Spleen (tissue), 11 donors: ENCODE results near the gene ARL10. TPM values are rescaled to one million over a fixed set of nuclear protein-coding genes. Genes with fewer than 3 reads are reported as not detected.

Experiments used
- DNase-seq: peaks from one replicate; pipeline ENCODE4 v3.0.0-alpha.2; 2020
- H3K27ac ChIP-seq, 8 donors: fragments of 200-600 bp; sonication (generic) in 7 of 8; 1 replicate in 4 of 8; 2 replicates in 4 of 8; pipeline versions ENCODE4 v1.5.0 to v1.8.0; 2016 to 2021; ENCODE audit warnings: inconsistent platforms in 4 of 8, mild to moderate bottlenecking in 4 of 8, moderate library complexity in 1 of 8
- H3K27me3 ChIP-seq, 7 donors: fragments of 200-600 bp; sonication (generic) in 6 of 7; replicated peaks in 1 of 7; 1 replicate in 4 of 7; 2 replicates in 3 of 7; pipeline versions ENCODE4 v1.5.0 to v1.8.0; 2016 to 2021; ENCODE audit warnings: inconsistent platforms in 3 of 7, mild to moderate bottlenecking in 1 of 7
- H3K36me3 ChIP-seq, 6 donors: fragments of 200-600 bp; sonication (generic) in 5 of 6; 1 replicate in 4 of 6; 2 replicates in 2 of 6; pipeline versions ENCODE4 v1.5.0 to v1.8.0; 2016 to 2021; ENCODE audit warnings: inconsistent platforms in 2 of 6
- H3K4me1 ChIP-seq, 6 donors: fragments of 200-600 bp; sonication (generic) in 5 of 6; 1 replicate in 3 of 6; 2 replicates in 3 of 6; pipeline versions ENCODE4 v1.5.0 to v1.8.0; 2016 to 2021; ENCODE audit warnings: inconsistent platforms in 3 of 6
- H3K4me3 ChIP-seq, 8 donors: fragments of 200-600 bp; sonication (generic) in 7 of 8; 1 replicate in 4 of 8; 2 replicates in 4 of 8; pipeline versions ENCODE4 v1.5.0 to v1.8.0; 2016 to 2021; ENCODE audit warnings: inconsistent platforms in 4 of 8, mild to moderate bottlenecking in 4 of 8, moderate library complexity in 2 of 8
- H3K9me3 ChIP-seq, 8 donors: fragments of 200-600 bp; sonication (generic) in 7 of 8; 1 replicate in 4 of 8; 2 replicates in 4 of 8; pipeline versions ENCODE4 v1.5.0 to v1.8.0; 2016 to 2021; ENCODE audit warnings: inconsistent platforms in 4 of 8
- POLR2A ChIP-seq, 3 donors: fragments of 450-650 bp; IDR thresholded peaks; one replicate each; pipeline ENCODE4 v1.5.1; 2017; ENCODE audit warnings: antibody characterized with exemption in 3 of 3, mild to moderate bottlenecking in 1 of 3
- POLR2AphosphoS5 ChIP-seq, 3 donors: sonication (generic); formaldehyde crosslinking; IDR thresholded peaks; one replicate each; pipeline ENCODE4 v1.5.1; 2017; ENCODE audit warnings: antibody characterized with exemption in 3 of 3
- WGBS, 5 donors: extraction: QIAGEN DNeasy Blood & Tissue Kit in 3 of 5; methylation state at CpG; one replicate each; pipeline versions ENCODE4 v1.1.5 to v1.1.7; 2013 to 2018; 5-methylcytosine and 5-hydroxymethylcytosine counted together
- intact Hi-C: fragments of 100-400 bp; cut with DNase I; formaldehyde crosslinking; loops from one replicate; pipeline ENCODE4 v1.15.0; 2023; ENCODE audit warnings: low total_unique reads
- polyA plus RNA-seq, 3 donors: library from polyadenylated mRNA; stranded (reverse); fragments of 200-250 nt; gene quantifications; one replicate each; pipeline ENCODE4 v1.2.1, GENCODE V29; 2013
- total RNA-seq, 7 donors: library from RNA; depleted of rRNA in 3 of 7; stranded (reverse); fragments of >200 nt in 3 of 7; fragmentation: NEBNext Ultra II Directional in 4 of 7; extraction: Animal tissue kit (Norgen Biotek cat#: 25700) in 4 of 7; gene quantifications; one replicate each; pipeline versions ENCODE4 v1.1.0 to v1.2.1, GENCODE V29; 2016 to 2021
- TF ChIP-seq, protein P1 (sequence below), 11 experiments: fragments of 200-600 bp in 7 of 11; fragments of 450-650 bp in 4 of 11; sonication (generic) in 4 of 11; IDR thresholded peaks in 8 of 11; conservative IDR thresholded peaks in 3 of 11; 1 replicate in 7 of 11; 2 replicates in 4 of 11; pipeline versions ENCODE4 v1.4.0 to v1.8.0; 2016 to 2021; ENCODE audit warnings: antibody characterized with exemption in 11 of 11, inconsistent platforms in 4 of 11, mild to moderate bottlenecking in 1 of 11
- donor health status: healthy with polysubstance abuse.
- donor health status: DM: no; HTN: no; CAD: no; lungs with moderate emphysema.
- donor health status: DM: no; HTN: no; CAD: no.
- donor health status: Bipolar disorder and iron deficiency.
- donor health status: healthy.
- donor health status: DM: no; HTN: no; CAD: no.
- donor health status: DM: yes; HTN: yes; CAD: no.

ARL10 gene
- total and polyA plus RNA-seq, 10 donors: 1.6 to 17.8 (median 6.8) TPM

DNA sequence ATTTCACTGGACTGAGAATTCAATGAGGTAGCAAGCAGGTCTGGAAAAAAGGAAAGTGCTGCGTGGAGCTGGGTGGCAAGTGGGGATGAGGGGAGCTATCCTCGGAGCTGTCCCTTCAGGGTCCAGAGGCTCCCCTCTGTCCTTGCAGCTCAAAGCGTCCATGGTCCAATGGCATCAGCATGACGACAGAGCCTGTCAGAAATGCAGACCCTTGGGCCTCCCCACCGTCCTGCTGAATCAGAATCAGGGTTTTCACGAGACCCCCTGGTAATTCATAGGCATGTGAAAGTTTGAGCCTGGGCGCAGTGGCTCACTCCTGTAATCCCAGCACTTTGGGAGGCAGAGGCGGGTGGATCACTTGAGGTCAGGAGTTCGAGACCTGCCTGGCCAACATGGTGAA, 28.8 kb downstream of the ARL10 start:
- DNase-seq: peak; percentile 55
- H3K36me3 ChIP-seq: peaks cover 0 to 88% (median 26%) of the 10 kb centered on the region in 6 donors
- TF ChIP-seq POLR2AphosphoS5 (IDR thresholded peaks at IDR 0.05) (no peak), POLR2A (IDR thresholded peaks at IDR 0.05) (no peak)
- TF ChIP-seq, protein P1, sequence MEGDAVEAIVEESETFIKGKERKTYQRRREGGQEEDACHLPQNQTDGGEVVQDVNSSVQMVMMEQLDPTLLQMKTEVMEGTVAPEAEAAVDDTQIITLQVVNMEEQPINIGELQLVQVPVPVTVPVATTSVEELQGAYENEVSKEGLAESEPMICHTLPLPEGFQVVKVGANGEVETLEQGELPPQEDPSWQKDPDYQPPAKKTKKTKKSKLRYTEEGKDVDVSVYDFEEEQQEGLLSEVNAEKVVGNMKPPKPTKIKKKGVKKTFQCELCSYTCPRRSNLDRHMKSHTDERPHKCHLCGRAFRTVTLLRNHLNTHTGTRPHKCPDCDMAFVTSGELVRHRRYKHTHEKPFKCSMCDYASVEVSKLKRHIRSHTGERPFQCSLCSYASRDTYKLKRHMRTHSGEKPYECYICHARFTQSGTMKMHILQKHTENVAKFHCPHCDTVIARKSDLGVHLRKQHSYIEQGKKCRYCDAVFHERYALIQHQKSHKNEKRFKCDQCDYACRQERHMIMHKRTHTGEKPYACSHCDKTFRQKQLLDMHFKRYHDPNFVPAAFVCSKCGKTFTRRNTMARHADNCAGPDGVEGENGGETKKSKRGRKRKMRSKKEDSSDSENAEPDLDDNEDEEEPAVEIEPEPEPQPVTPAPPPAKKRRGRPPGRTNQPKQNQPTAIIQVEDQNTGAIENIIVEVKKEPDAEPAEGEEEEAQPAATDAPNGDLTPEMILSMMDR (IDR thresholded peaks at IDR 0.05 in 8 of 11, conservative IDR thresholded peaks at IDR 0.05 in 3 of 11): no peak
- intact Hi-C loops: no loop called here
- H3K4me3 ChIP-seq: no peak overlapping the region
- WGBS, 5 donors: 93 to 97% (median 97%) methylated on average over 9 of the region's 9 CpGs
- H3K9me3 ChIP-seq: no peaks in the 10 kb centered on the region
- H3K27me3 ChIP-seq: no peaks in the 10 kb centered on the region
- H3K27ac ChIP-seq: no peak overlapping the region
- peaks cover 5 to 34% (median 15%) of the 10 kb centered on the region in 6 donors for H3K4me1 ChIP-seq

DNA sequence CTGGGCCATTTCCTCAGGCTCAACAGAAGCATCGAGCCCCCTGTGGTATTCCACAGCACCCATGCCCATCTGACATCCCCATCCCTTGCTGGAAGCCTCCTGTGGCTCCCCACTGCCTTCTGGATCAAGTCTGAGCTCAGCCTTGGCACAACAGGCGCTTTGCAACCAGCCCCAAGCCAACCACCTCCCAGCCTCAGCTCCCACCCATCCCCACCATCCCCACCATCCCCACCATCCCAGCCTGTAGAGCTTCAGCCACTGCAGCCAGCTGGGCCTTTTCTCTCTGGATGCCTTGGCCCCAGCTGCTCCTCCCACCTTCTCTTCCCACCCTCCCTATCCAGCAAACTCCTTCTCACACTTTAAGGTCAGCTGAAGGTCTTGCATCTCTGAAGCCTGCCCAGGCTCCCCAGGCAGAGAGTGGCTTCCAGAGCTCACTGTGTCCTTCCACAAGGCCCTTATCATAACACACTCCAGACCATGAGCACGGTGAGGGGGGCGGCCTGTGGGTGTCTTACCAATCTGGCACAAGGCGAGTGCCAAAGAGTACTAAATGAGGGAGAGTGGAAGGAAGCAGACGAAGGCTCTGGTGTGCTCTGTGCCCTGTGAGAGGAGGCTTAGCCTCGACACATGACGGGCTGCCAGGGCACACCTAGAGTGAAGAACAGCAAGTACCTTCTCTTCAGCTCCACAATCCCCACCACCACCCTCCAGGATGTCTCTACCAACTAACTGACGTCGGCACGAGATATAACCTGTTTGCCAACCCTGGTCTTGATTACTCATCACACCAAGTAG, 29.8 kb downstream of the ARL10 start:
- peaks cover 0 to 94% (median 26%) of the 10 kb centered on the region in 6 donors for H3K36me3 ChIP-seq
- TF ChIP-seq POLR2AphosphoS5 (IDR thresholded peaks at IDR 0.05) (no peak), POLR2A (IDR thresholded peaks at IDR 0.05) (no peak)
- TF ChIP-seq, protein P1 (IDR thresholded peaks at IDR 0.05 in 8 of 11, conservative IDR thresholded peaks at IDR 0.05 in 3 of 11): no peak
- H3K4me1 ChIP-seq: peaks cover 0 to 24% (median 7%) of the 10 kb centered on the region in 6 donors
- intact Hi-C loops: no loop called here
- H3K27me3 ChIP-seq: no peaks in the 10 kb centered on the region
- H3K4me3 ChIP-seq: no peak overlapping the region
- no peaks in the 10 kb centered on the region for H3K9me3 ChIP-seq
- WGBS, 5 donors: 87 to 89% (median 88%) methylated on average over 11 of the region's 11 CpGs
- no peak overlapping the region for H3K27ac ChIP-seq
- peak; percentile 65 for DNase-seq

DNA sequence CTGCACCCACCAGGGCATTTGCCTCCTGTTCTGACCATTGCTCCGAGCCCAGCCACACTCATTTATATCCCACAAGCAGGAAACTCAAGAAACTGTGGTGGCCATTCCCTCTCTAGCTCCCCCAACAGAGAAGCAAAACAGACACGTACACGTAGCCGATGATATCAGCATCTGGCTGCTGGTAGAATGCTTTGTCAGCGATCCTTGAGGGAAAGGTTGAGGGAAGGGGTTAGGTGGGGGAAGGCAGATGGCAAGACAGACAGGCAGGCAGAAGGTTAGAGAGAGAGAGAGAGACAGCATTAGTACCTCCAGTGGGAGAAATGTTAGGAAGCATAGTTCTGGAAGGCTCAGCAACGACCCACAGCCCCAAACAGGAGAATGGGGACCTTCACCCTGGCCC, 31.0 kb downstream of the ARL10 start:
- WGBS, 5 donors: 62 to 78% (median 72%) methylated on average over 6 of the region's 6 CpGs
- Histone ChIP-seq H3K27me3 (no peaks in the 10 kb centered on the region), H3K36me3 (peaks cover 0 to 95% (median 23%) of the 10 kb centered on the region in 6 donors), H3K4me1 (peaks cover 0 to 11% (median 3%) of the 10 kb centered on the region in 6 donors), H3K4me3 (no peak overlapping the region), H3K9me3 (no peaks in the 10 kb centered on the region), H3K27ac (no peak overlapping the region)
- no peak for DNase-seq
- intact Hi-C loops: no loop called here
- TF ChIP-seq POLR2AphosphoS5 (IDR thresholded peaks at IDR 0.05): no peak
- TF ChIP-seq POLR2A (IDR thresholded peaks at IDR 0.05): no peak
- TF ChIP-seq, protein P1 (IDR thresholded peaks at IDR 0.05 in 8 of 11, conservative IDR thresholded peaks at IDR 0.05 in 3 of 11): no peak

DNA sequence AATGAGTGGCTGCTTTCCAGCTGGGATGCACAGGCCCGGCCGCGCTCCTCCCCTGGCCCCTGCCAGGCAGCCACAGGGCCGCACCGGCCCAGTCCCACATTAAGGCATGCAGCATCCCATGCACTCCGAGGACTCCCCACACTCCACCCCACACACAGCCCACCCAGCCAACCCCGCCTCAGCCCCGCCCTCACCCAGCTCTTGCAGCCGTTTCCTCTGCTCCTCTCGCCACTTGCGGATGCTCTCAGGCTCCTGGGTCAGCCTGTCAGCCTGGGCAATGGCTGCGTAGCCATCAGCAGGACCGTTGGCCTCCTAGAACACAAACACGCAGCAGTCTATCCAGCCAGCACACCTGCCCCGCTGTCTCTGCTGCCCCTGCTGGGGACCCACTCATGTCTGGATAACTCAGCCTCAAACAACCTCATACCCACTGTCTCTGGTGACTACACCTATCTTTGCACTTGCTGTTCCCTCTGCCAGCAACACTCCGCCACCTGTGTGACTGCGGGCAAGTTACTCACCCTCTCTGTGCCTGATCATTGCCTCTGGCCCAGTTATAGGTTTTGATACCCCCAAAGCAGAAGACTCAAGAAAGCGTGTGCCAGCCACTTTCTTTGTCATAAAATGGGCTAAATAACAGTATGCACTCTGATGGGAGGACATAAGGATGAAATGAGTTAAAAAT, 32.6 kb downstream of the ARL10 start:
- H3K36me3 ChIP-seq: peaks cover 0 to 83% (median 12%) of the 10 kb centered on the region in 6 donors
- DNase-seq: peak; percentile 68
- no peak for TF ChIP-seq POLR2A (IDR thresholded peaks at IDR 0.05)
- TF ChIP-seq, protein P1 (IDR thresholded peaks at IDR 0.05 in 8 of 11, conservative IDR thresholded peaks at IDR 0.05 in 3 of 11): no peak
- TF ChIP-seq POLR2AphosphoS5 (IDR thresholded peaks at IDR 0.05): peak in 1 of 3 donors; percentile 20
- no peak overlapping the region for H3K27ac ChIP-seq
- intact Hi-C loops: no loop called here
- 91 to 98% (median 93%) methylated on average over 18 of the region's 18 CpGs for WGBS, 5 donors
- H3K4me1 ChIP-seq: peaks cover 0 to under 1% (median 0%) of the 10 kb centered on the region in 6 donors
- H3K9me3 ChIP-seq: no peaks in the 10 kb centered on the region
- H3K27me3 ChIP-seq: no peaks in the 10 kb centered on the region
- H3K4me3 ChIP-seq: no peak overlapping the region
